HUES64 (cell line): Measurements from ENCODE around the gene ANKRD28. TPM values are rescaled to one million over a fixed set of nuclear protein-coding genes. Genes with fewer than 3 reads are reported as not detected.
"Not testable (repeated sequence)": the region's sequence is repeated elsewhere in the genome, so short reads cannot be mapped to it uniquely, and the experiment has no call there.

Experiments
- H3K27ac ChIP-seq: 2 replicates; pipeline ENCODE4 v1.7.0; 2013; ENCODE audit warnings: low read depth, low read length, inconsistent platforms
- H3K27me3 ChIP-seq: 2 replicates; pipeline ENCODE4 v1.6.1; 2013; ENCODE audit warnings: mild to moderate bottlenecking, low read length; ENCODE audit not compliant: insufficient read depth
- H3K36me3 ChIP-seq: 2 replicates; pipeline ENCODE4 v1.6.1; 2013; ENCODE audit warnings: mild to moderate bottlenecking, low read length; ENCODE audit not compliant: insufficient read depth
- H3K4me1 ChIP-seq: 2 replicates; pipeline ENCODE4 v1.6.1; 2013; ENCODE audit warnings: mild to moderate bottlenecking, low read length, moderate library complexity; ENCODE audit not compliant: insufficient read depth
- H3K4me3 ChIP-seq: 2 replicates; pipeline ENCODE4 v1.5.1; 2013; ENCODE audit warnings: mild to moderate bottlenecking, low read length, moderate library complexity
- H3K9ac ChIP-seq: 2 replicates; pipeline ENCODE4 v1.6.1; 2013; ENCODE audit warnings: mild to moderate bottlenecking, low read depth, low read length
- H3K9me3 ChIP-seq: 2 replicates; pipeline ENCODE4 v1.6.1; 2013; ENCODE audit warnings: low read depth, low read length; ENCODE audit not compliant: insufficient read depth
- WGBS: fragments of 150-250, 120-280 bp; methylation state at CpG from one replicate; pipeline ENCODE4 v1.1.7; 2013; ENCODE audit warnings: missing lambda C conversion rate; 5-methylcytosine and 5-hydroxymethylcytosine counted together
- polyA plus RNA-seq, 2 experiments: library from polyadenylated mRNA; stranded (reverse); fragments of 50-300 nt; gene quantifications; one replicate each; pipeline ENCODE4 v1.2.3, GENCODE V29; 2013

ANKRD28 gene
- 25.5 TPM for polyA plus RNA-seq (2013, experiment 1 of 2)
- polyA plus RNA-seq (2013, experiment 2 of 2) = 23.3 TPM

DNA sequence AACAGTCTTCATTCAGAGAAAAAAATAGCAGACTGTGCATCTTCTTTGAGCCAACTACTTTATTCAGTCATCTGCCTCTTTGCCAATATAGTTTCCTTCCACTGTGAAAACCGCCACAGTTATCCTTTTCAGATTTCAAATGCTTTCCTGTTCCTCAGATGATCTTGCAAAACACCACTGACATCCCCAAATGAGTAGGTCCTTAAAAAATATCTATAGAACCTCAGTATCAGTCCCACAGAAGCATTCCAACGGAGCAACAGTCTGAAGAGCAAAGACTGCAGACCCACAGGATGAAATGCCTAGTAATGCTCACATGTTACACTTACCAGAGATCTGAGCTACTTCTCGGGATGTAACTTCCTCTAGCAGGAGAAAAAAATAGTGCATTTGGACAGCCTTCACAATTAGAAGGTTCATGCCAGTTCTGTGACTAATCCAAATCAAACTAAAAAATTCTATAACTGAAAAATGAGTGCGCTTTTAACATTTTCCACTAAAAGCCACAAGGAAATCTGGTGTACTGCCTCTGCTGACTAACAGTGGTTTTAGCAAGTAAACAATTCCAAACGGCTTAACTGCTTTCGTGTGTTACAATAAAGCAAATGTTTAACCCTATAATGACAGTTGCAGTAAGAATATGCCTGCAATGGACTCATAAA, at the start of gene ANKRD28:
Gene ANKRD28 (minus strand): TSS at position 338 of the 662 bp plus-strand sequence. CDS start 1,458 bp downstream, outside the sequence.
- peak within 1 kb of the TSS; percentile 74 for H3K27ac ChIP-seq
- no peaks in the 10 kb centered on the region for H3K9me3 ChIP-seq
- peaks cover 42% of the 10 kb centered on the region for H3K4me1 ChIP-seq
- WGBS = 32% methylated on average over 6 of the region's 6 CpGs
- peak within 1 kb of the TSS; percentile 46; the same call in 1 of the 2 replicates for H3K9ac ChIP-seq
- H3K36me3 ChIP-seq = peaks cover 22% of the 10 kb centered on the region
- H3K27me3 ChIP-seq = no peaks in the 10 kb centered on the region
- H3K4me3 ChIP-seq = peak within 1 kb of the TSS; percentile 32

- 0 out of 2 replicates have a peak, but pooled peaks cover 7% of the 10 kb centered on the region for H3K4me1 ChIP-seq
- no peak overlapping the region for H3K4me3 ChIP-seq
- H3K9me3 ChIP-seq = peaks cover 12% of the 10 kb centered on the region; the same call in 1 of the 2 replicates
- no peak overlapping the region for H3K27ac ChIP-seq
- H3K36me3 ChIP-seq = peaks cover 5% of the 10 kb centered on the region; the same call in 1 of the 2 replicates
- no peaks in the 10 kb centered on the region for H3K27me3 ChIP-seq
- H3K9ac ChIP-seq = no peak overlapping the region
Measured at GRCh38 chr3:15847239-15847638, 49.5 kb upstream of the ANKRD28 start.

- H3K27ac ChIP-seq = no peak overlapping the region
- no peak overlapping the region for H3K9ac ChIP-seq
- no peak overlapping the region for H3K4me3 ChIP-seq
- 0 out of 2 replicates have a peak, but pooled peaks cover 7% of the 10 kb centered on the region for H3K4me1 ChIP-seq
- peaks cover 8% of the 10 kb centered on the region; the same call in 1 of the 2 replicates for H3K9me3 ChIP-seq
- H3K36me3 ChIP-seq = peaks cover 2% of the 10 kb centered on the region; the same call in 1 of the 2 replicates
- H3K27me3 ChIP-seq = no peaks in the 10 kb centered on the region
Measured at GRCh38 chr3:15846606-15847005, 48.8 kb upstream of the ANKRD28 start.

DNA sequence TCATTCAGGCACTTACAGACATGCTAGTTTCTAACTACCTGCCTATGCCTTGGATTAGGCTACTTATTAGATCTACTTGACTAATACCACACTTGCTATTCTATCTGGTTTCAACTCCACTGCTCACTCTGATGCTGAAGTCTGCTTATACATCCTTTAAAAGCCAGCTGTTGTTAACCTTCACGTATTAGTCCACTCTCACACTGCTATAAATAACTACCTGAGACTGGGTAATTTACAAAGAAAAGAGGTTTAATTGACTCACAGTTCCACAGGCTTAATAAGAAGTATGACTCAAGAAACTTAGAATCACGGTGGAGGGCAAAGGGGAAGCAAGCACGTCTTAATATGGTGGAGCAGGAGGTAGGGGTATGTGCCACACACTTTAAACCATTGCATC, 47.7 kb upstream of the ANKRD28 start:
- H3K9ac ChIP-seq = no peak overlapping the region
- 97% methylated on average over 3 of the region's 3 CpGs for WGBS
- H3K36me3 ChIP-seq = no peaks in the 10 kb centered on the region
- no peak overlapping the region for H3K27ac ChIP-seq
- peaks cover 7% of the 10 kb centered on the region; the same call in 1 of the 2 replicates for H3K9me3 ChIP-seq
- no peaks in the 10 kb centered on the region for H3K27me3 ChIP-seq
- no peak overlapping the region for H3K4me3 ChIP-seq
- H3K4me1 ChIP-seq = 0 out of 2 replicates have a peak, but pooled peaks cover 7% of the 10 kb centered on the region

DNA sequence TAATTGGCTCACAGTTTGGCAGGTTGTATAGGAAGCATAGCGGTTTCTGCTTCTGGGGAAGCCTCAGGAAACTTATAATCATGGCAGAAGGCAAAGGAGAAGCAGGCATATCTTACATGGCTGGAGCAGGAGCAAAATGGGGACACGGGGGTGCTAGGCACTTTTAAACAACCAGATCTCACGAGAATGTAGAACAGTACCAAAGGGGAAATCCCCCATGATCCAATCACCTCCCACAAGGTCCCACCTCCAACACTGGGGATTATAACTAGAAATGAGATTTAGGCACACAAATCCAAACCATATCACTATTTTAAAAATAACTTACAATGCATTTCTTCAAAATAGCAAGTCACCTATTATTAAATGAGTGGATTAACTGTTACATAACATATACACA, 47.1 kb upstream of the ANKRD28 start:
- H3K27ac ChIP-seq = no peak overlapping the region
- peaks cover 7% of the 10 kb centered on the region; the same call in 1 of the 2 replicates for H3K9me3 ChIP-seq
- H3K4me3 ChIP-seq = no peak overlapping the region
- WGBS = 93% methylated on average over 3 of the region's 3 CpGs
- H3K9ac ChIP-seq = no peak overlapping the region
- H3K36me3 ChIP-seq = no peaks in the 10 kb centered on the region
- no peaks in the 10 kb centered on the region for H3K27me3 ChIP-seq
- 0 out of 2 replicates have a peak, but pooled peaks cover 7% of the 10 kb centered on the region for H3K4me1 ChIP-seq

GRCh38 chr3:15841091-15841973, 43.6 kb upstream of the ANKRD28 start:
- not testable (repeated sequence) for H3K4me1 ChIP-seq, H3K9me3 ChIP-seq, H3K27ac ChIP-seq, H3K9ac ChIP-seq, H3K27me3 ChIP-seq, H3K36me3 ChIP-seq, H3K4me3 ChIP-seq
- WGBS = 100% methylated on average over 4 of the region's 4 CpGs

DNA sequence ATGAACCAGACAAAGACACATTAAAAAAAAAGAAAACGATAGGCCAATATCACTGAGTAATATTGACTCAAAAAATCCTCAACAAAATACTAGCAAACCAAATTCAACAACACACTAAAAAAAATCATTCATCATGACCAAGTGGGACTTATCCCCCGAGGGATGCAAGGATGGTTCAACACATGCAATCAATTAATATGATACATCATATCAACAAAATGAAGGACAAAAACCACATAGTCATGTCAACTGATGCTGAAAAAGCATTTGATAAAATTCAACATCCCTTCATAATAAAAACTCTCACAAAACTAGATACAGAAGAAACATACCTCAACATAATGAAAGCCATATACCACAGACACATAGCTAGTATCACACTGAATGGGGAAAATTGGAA, 41.8 kb upstream of the ANKRD28 start:
- WGBS = 93% methylated on average over 2 of the region's 2 CpGs

GRCh38 chr3:15831927-15832326, 34.1 kb upstream of the ANKRD28 start:
- 100% methylated on average over 1 of the region's 1 CpG for WGBS
- H3K27ac ChIP-seq = no peak overlapping the region
- H3K4me1 ChIP-seq = no peaks in the 10 kb centered on the region; the same call in 1 of the 2 replicates
- H3K4me3 ChIP-seq = no peak overlapping the region
- H3K9me3 ChIP-seq = no peaks in the 10 kb centered on the region
- no peaks in the 10 kb centered on the region for H3K27me3 ChIP-seq
- H3K36me3 ChIP-seq = no peaks in the 10 kb centered on the region
- no peak overlapping the region for H3K9ac ChIP-seq

More for the DNA sequence above, 41.8 kb upstream of the ANKRD28 start:
- Histone ChIP-seq H3K27me3 (no peaks in the 10 kb centered on the region), H3K4me3 (no peak overlapping the region), H3K36me3 (no peaks in the 10 kb centered on the region), H3K4me1 (no peaks in the 10 kb centered on the region; the same call in 1 of the 2 replicates), H3K9ac (no peak overlapping the region), H3K9me3 (peaks cover 2% of the 10 kb centered on the region; the same call in 1 of the 2 replicates), H3K27ac (no peak overlapping the region)

- no peaks in the 10 kb centered on the region for H3K4me1 ChIP-seq
- no peak overlapping the region for H3K4me3 ChIP-seq
- no peak overlapping the region for H3K27ac ChIP-seq
- H3K9ac ChIP-seq = no peak overlapping the region
- 92% methylated on average over 3 of the region's 4 CpGs for WGBS
- no peaks in the 10 kb centered on the region for H3K36me3 ChIP-seq
- no peaks in the 10 kb centered on the region for H3K9me3 ChIP-seq
- H3K27me3 ChIP-seq = no peaks in the 10 kb centered on the region
Measured at GRCh38 chr3:15825016-15825415, 27.2 kb upstream of the ANKRD28 start.

DNA sequence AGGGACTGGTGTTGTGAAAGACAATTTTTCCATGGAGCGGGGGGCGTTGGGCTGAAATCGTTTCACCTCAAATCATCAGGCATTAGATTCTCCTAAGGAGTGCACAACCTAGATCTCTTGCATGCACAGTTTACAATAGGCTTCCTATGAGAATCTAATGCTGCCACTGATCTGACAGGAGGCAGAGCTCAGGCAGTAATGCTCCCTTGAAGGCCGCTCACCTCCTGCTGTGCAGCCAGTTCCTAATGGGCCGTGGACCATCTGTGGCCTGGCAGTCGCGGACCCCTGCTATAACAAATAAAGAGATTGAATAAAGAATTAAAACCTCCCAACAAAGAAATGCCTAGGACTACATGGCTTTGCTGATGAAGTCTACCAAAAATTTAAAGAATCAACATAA, 25.3 kb upstream of the ANKRD28 start:
- no peak overlapping the region for H3K4me3 ChIP-seq
- WGBS = 90% methylated on average over 6 of the region's 7 CpGs

DNA sequence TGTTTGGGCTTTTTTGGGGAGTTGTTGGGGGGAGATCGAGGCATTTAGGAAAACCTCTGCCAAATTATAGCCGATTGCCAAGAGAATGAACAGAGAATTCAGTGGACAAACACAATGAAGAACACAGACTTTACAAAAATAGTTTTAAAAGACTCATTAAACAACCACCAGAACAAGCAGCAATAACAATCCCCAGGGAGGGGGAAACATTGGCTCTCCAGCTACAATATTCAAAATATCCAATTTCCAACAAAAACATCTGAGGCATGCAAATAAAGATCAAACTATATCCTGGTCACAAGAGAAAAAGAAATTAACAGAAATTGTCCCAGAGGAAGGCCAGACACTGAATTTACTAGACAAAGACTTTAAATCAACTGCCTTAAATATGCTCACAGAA, 24.5 kb upstream of the ANKRD28 start:
- no peaks in the 10 kb centered on the region for H3K4me1 ChIP-seq
- H3K36me3 ChIP-seq = no peaks in the 10 kb centered on the region
- H3K9me3 ChIP-seq = no peaks in the 10 kb centered on the region
- H3K27ac ChIP-seq = no peak overlapping the region
- H3K9ac ChIP-seq = no peak overlapping the region
- WGBS = 100% methylated on average over 2 of the region's 2 CpGs
- no peak overlapping the region for H3K4me3 ChIP-seq
- no peaks in the 10 kb centered on the region for H3K27me3 ChIP-seq

More for the DNA sequence above, 25.3 kb upstream of the ANKRD28 start:
- H3K9ac ChIP-seq = no peak overlapping the region
- no peaks in the 10 kb centered on the region for H3K27me3 ChIP-seq
- H3K9me3 ChIP-seq = no peaks in the 10 kb centered on the region
- H3K4me1 ChIP-seq = no peaks in the 10 kb centered on the region
- no peaks in the 10 kb centered on the region for H3K36me3 ChIP-seq
- H3K27ac ChIP-seq = no peak overlapping the region
